RWPE2 (cell line): ENCODE data around the gene AKAP11.
A peak's percentile ranks its signal among the peaks of the same experiment; 100 is the strongest.

Source experiments
- ATAC-seq: fragments of 200-7000 bp; cut with Tn5 transposase; 3 replicates; pipeline ENCODE4 v1.9.1; 2021; ENCODE audit warnings: low read depth
- DNase-seq: peaks from one replicate; pipeline ENCODE4 v3.0.0-alpha.2; 2020; ENCODE audit warnings: low spot score
- H3K27ac ChIP-seq: fragments of 450-650 bp; 2 replicates; pipeline ENCODE4 v1.5.1; 2017; ENCODE audit warnings: mild to moderate bottlenecking; ENCODE audit not compliant: poor library complexity, severe bottlenecking
- H3K27me3 ChIP-seq: fragments of 250-450 bp; sonication (Bioruptor Pico); 2 replicates; pipeline ENCODE4 v1.5.1; 2021; ENCODE audit warnings: mild to moderate bottlenecking, moderate library complexity; ENCODE audit not compliant: insufficient read depth, poor library complexity, severe bottlenecking
- H3K36me3 ChIP-seq: fragments of 250-450 bp; sonication (Bioruptor Pico); 2 replicates; pipeline ENCODE4 v1.5.1; 2020; ENCODE audit warnings: low read depth, mild to moderate bottlenecking, moderate library complexity
- H3K4me1 ChIP-seq: fragments of 250-450 bp; sonication (Bioruptor Pico); 2 replicates; pipeline ENCODE4 v1.5.1; 2021; ENCODE audit warnings: mild to moderate bottlenecking, moderate library complexity; ENCODE audit not compliant: insufficient read depth, poor library complexity, severe bottlenecking
- H3K4me3 ChIP-seq: fragments of 250-450 bp; sonication (Bioruptor Pico); 2 replicates; pipeline ENCODE4 v1.5.1; 2021; ENCODE audit warnings: mild to moderate bottlenecking, moderate library complexity; ENCODE audit not compliant: severe bottlenecking
- H3K9me3 ChIP-seq: fragments of 250-450 bp; sonication (Bioruptor Pico); 2 replicates; pipeline ENCODE4 v1.5.1; 2021; ENCODE audit warnings: mild to moderate bottlenecking, moderate library complexity; ENCODE audit not compliant: severe bottlenecking
- CTCF ChIP-seq: fragments of 450-650 bp; IDR thresholded peaks from one replicate; pipeline ENCODE4 v1.5.1; 2017; ENCODE audit warnings: mild to moderate bottlenecking, moderate library complexity; ENCODE audit not compliant: poor library complexity, severe bottlenecking

The AKAP11 gene

DNA sequence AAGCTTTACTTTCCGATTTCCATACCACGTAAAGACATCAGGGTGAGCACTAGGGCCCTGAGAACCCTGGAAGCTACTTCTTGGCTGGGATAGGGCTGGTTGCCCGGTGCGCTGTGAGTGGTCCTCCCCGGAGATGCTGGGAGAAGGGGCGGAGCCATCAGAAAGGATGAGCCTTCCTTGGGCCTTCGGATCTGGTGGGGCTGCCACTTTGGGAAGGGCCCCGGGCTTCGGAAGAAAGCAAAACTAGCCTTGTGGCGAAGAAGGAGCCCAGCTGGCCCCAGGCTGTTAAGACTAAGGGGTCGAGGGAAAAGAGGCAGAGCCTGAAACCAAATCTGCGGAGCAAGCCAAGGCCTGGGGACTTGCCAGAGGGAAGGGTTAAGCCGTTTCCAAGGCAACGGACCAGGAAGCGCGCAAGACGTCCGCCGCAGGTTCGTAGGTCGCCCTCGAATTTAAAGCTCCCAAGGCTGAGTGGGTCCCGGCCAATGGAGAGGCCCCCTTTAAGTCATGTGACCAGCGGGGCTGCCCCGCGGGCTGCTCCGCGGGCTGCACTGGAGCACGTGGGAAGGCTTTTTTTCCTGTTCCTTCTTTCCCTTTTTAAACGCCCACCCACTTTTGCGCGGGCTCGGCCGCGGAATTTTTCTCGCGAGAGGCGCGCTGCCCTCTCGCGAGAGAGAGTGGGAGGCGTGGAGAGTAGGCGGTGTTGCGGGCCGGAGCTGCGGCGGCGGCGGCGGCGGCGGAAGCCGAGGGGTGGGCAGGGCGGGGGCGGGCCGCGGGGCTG lies 426 bp upstream of the AKAP11 start:
- DNase-seq (peak; percentile 94), ATAC-seq (peak; percentile 90)
- Histone ChIP-seq H3K36me3 (no peaks in the 10 kb centered on the region; the same call in 1 of the 2 replicates), H3K27ac (peak overlapping the region; percentile 58), H3K4me3 (peak overlapping the region; percentile 85), H3K4me1 (peaks cover 10% of the 10 kb centered on the region), H3K27me3 (no peaks in the 10 kb centered on the region), H3K9me3 (no peaks in the 10 kb centered on the region)
- TF ChIP-seq CTCF = no peak

- DNase-seq = no peak
- TF ChIP-seq CTCF = no peak
- peak overlapping the region; percentile 58 for H3K27ac ChIP-seq
- H3K36me3 ChIP-seq = no peaks in the 10 kb centered on the region; the same call in 1 of the 2 replicates
- ATAC-seq = no peak
- H3K4me3 ChIP-seq = peak overlapping the region; percentile 85
- H3K9me3 ChIP-seq = no peaks in the 10 kb centered on the region
- no peaks in the 10 kb centered on the region for H3K27me3 ChIP-seq
- H3K4me1 ChIP-seq = peaks cover 10% of the 10 kb centered on the region
Observed at GRCh38 chr13:42272804-42273175, 838 bp downstream of the AKAP11 start.

DNA sequence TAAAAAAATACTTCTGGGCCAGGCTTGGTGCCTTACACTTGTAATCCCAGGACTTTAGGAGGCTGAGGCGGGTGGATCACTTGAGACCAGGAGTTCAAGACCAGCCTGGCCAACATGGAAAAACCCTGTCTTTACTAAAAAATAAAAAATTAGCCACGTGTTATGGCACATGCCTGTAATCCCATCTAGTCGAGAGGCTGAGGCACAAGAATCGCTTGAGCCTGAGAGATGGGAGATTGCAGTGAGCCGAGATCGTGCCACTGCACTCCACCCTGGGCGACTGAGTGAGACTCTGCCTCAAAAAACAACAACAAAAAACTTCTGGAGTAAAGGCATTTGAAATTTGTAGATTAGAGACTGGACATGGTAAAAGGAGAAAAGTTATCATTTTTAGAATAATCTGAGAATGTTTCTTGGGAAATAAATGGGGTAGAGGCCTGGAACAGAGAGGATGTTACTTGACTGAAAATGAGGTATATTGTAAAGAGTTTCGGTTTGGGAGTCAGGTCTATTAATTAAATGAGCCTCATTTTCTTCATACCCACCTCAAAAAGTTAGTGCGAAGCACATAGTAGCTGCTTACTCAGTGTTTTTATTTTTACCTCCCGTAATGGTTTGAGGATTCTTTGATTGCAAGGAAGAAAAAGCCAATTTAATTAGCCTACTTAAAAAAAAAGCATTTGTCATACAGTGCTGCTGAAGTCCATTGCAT lies 2.6 kb downstream of the AKAP11 start:
- H3K9me3 ChIP-seq = no peaks in the 10 kb centered on the region
- H3K36me3 ChIP-seq = no peaks in the 10 kb centered on the region; the same call in 1 of the 2 replicates
- TF ChIP-seq CTCF = no peak
- DNase-seq = no peak
- no peak for ATAC-seq
- no peaks in the 10 kb centered on the region for H3K27me3 ChIP-seq
- H3K4me3 ChIP-seq = no peak overlapping the region
- H3K4me1 ChIP-seq = peaks cover 10% of the 10 kb centered on the region
- no peak overlapping the region for H3K27ac ChIP-seq

DNA sequence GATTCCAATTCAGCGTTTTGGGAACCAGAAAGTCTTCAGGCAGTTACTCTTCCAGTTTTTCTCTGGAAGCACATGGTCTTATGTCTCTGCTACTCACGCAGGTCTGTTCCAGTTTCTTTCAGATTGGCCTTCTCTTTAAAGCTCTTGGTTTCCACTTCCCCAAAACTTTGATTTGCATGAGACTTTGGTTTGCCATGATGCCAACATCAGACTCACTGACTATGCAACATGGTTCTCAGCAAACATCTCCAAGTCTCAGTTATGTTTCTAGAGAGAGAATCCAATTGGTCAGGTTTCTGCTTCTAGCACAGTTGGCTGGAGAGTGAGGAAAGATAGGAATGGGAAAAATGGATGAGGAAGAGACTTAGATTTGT lies 3.1 kb downstream of the AKAP11 start:
- DNase-seq (no peak), ATAC-seq (no peak)
- no peak overlapping the region for H3K27ac ChIP-seq
- H3K4me1 ChIP-seq = peaks cover 10% of the 10 kb centered on the region
- no peak overlapping the region for H3K4me3 ChIP-seq
- H3K36me3 ChIP-seq = no peaks in the 10 kb centered on the region; the same call in 1 of the 2 replicates
- no peaks in the 10 kb centered on the region for H3K27me3 ChIP-seq
- TF ChIP-seq CTCF = no peak
- H3K9me3 ChIP-seq = no peaks in the 10 kb centered on the region
